HCT116 (cell line): ENCODE measurements around the gene PWP2. TPM values are rescaled to one million over a fixed set of nuclear protein-coding genes. Genes with fewer than 3 reads are reported as not detected.

Source experiments
- ATAC-seq: fragments of 200-7000 bp; cut with Tn5 transposase; 2 replicates; pipeline ENCODE4 v1.9.1; 2020; ENCODE audit warnings: mild to moderate bottlenecking, moderate library complexity
- BruUV-seq: library from RNA; stranded (reverse); fragments of 400-500 nt; replicated peaks from 2 replicates; lab custom pipeline; 2021; lab: Mats Ljungman, UMichigan
- CTCF ChIA-PET: fragments of 300-600 bp; sonication (Branson Sonifier 250); formaldehyde crosslinking; loops from one replicate; lab custom pipeline; 2021; ENCODE audit warnings: antibody characterized with exemption; lab: Charles Lee
- POLR2A ChIA-PET: fragments of 300-600, 350-600 bp; sonication (Branson Sonifier 250); formaldehyde crosslinking; loops from one replicate; lab custom pipeline; 2021; ENCODE audit warnings: antibody characterized with exemption; lab: Charles Lee
- RAD21 ChIA-PET, 2 experiments: fragments of 300-600 bp; sonication (Branson Sonifier 250); formaldehyde crosslinking; loops; one replicate each; lab custom pipeline; 2023; ENCODE audit warnings: low total read pairs in 2 of 2; ENCODE audit not compliant: uncharacterized antibody in 2 of 2, unreplicated experiment in 2 of 2, low non-redundant PET in 1 of 2; lab: Charles Lee
- DNase-seq: peaks from one replicate; pipeline ENCODE4 v3.0.0-alpha.2; 2010; ENCODE audit warnings: low read depth, low spot score
- H2AFZ ChIP-seq: fragments of 200-600 bp; shearing (Covaris generic), sonication (generic); 2 replicates; pipeline ENCODE4 v1.6.1; 2017; ENCODE audit warnings: low read depth, mixed run types, mixed read lengths, antibody characterized with exemption, low read length; ENCODE audit not compliant: poor library complexity, severe bottlenecking
- H3K27ac ChIP-seq: 2 replicates; pipeline ENCODE4 v1.5.1; 2012; ENCODE audit warnings: low read depth, low read length
- H3K27me3 ChIP-seq: fragments of 200-600 bp; sonication (generic); 2 replicates; pipeline ENCODE4 v1.6.1; 2016; ENCODE audit warnings: mixed run types, low read length, mixed read lengths; ENCODE audit not compliant: insufficient read depth
- H3K36me3 ChIP-seq, 2 experiments: fragments of 200-500 bp in 1 of 2; fragments of 200-600 bp in 1 of 2; sonication (Bioruptor generic) in 1 of 2; sonication (generic) in 1 of 2; 2 replicates each; pipeline versions ENCODE4 v1.5.1 to v1.6.1; 2014 to 2016; ENCODE audit warnings: low read length in 2 of 2, inconsistent platforms in 1 of 2, mixed read lengths in 1 of 2, mixed run types in 1 of 2; ENCODE audit not compliant: insufficient read depth in 2 of 2, control insufficient read depth in 1 of 2
- H3K4me1 ChIP-seq, 2 experiments: fragments of 200-600 bp in 1 of 2; sonication (generic) in 1 of 2; 2 replicates each; pipeline versions ENCODE4 v1.5.1 to v1.6.1; 2012 to 2017; ENCODE audit warnings: low read length in 2 of 2, inconsistent platforms in 1 of 2, mild to moderate bottlenecking in 1 of 2, mixed read lengths in 1 of 2, mixed run types in 1 of 2, moderate library complexity in 1 of 2; ENCODE audit not compliant: insufficient read depth in 2 of 2, control insufficient read depth in 1 of 2
- H3K4me2 ChIP-seq: fragments of 200-600 bp; sonication (generic); 2 replicates; pipeline ENCODE4 v1.6.1; 2017; ENCODE audit warnings: mixed run types, low read length, mixed read lengths
- H3K4me3 ChIP-seq, 2 experiments: fragments of 200-600 bp in 1 of 2; sonication (generic) in 1 of 2; replicated peaks in 1 of 2; 2 replicates each; pipeline ENCODE4 v1.5.1; 2011 to 2016; ENCODE audit warnings: low read length in 2 of 2, control low read depth in 1 of 2, low read depth in 1 of 2, mild to moderate bottlenecking in 1 of 2, mixed read lengths in 1 of 2, mixed run types in 1 of 2
- H3K79me2 ChIP-seq: fragments of 200-600 bp; sonication (generic); 2 replicates; pipeline ENCODE4 v1.6.1; 2017; ENCODE audit warnings: mild to moderate bottlenecking, mixed run types, low read length, moderate library complexity, mixed read lengths; ENCODE audit not compliant: insufficient read depth
- H3K9ac ChIP-seq: fragments of 200-600 bp; sonication (generic); 2 replicates; pipeline ENCODE4 v1.6.1; 2016; ENCODE audit warnings: low read length, mixed read lengths
- H3K9me2 ChIP-seq: fragments of 200-600 bp; sonication (generic), shearing (Covaris generic); 2 replicates; pipeline ENCODE4 v1.6.1; 2017; ENCODE audit warnings: mixed run types, mild to moderate bottlenecking, moderate library complexity; ENCODE audit not compliant: insufficient read depth
- H3K9me3 ChIP-seq, 2 experiments: fragments of 200-500 bp in 1 of 2; fragments of 200-600 bp in 1 of 2; sonication (Bioruptor generic) in 1 of 2; sonication (generic) in 1 of 2; 2 replicates each; pipeline ENCODE4 v1.6.1; 2014 to 2017; ENCODE audit warnings: low read length in 2 of 2, mixed read lengths in 2 of 2, inconsistent platforms in 1 of 2, low read depth in 1 of 2, mild to moderate bottlenecking in 1 of 2, mixed run types in 1 of 2, moderate library complexity in 1 of 2; ENCODE audit not compliant: control insufficient read depth in 1 of 2, insufficient read depth in 1 of 2
- H4K20me1 ChIP-seq: fragments of 200-600 bp; sonication (generic), shearing (Covaris generic); 2 replicates; pipeline ENCODE4 v1.6.1; 2017; ENCODE audit warnings: mixed run types, mild to moderate bottlenecking, moderate library complexity; ENCODE audit not compliant: insufficient read depth
- ATF3 ChIP-seq: IDR thresholded peaks from 2 replicates; pipeline ENCODE4 v1.6.1; 2012
- CBX3 ChIP-seq: IDR thresholded peaks from 2 replicates; pipeline ENCODE4 v1.6.1; 2012; ENCODE audit warnings: low read depth
- POLR2A ChIP-seq: IDR thresholded peaks from 2 replicates; pipeline ENCODE4 v1.7.0; 2011; ENCODE audit warnings: borderline replicate concordance; ENCODE audit not compliant: insufficient read depth, insufficient read length; ENCODE audit errors: extremely low read depth
- REST ChIP-seq: IDR thresholded peaks from 2 replicates; pipeline ENCODE4 v1.6.1; 2012; ENCODE audit warnings: low read depth
- SP1 ChIP-seq: IDR thresholded peaks from 2 replicates; pipeline ENCODE4 v1.6.1; 2012; ENCODE audit warnings: low read depth
- YY1 ChIP-seq: IDR thresholded peaks from 2 replicates; pipeline ENCODE4 v1.6.1; 2011; ENCODE audit warnings: low read length, low read depth, moderate library complexity, mild to moderate bottlenecking; ENCODE audit not compliant: insufficient replicate concordance; ENCODE audit errors: extremely low read depth
- ZBTB33 ChIP-seq: IDR thresholded peaks from 2 replicates; pipeline ENCODE4 v1.6.1; 2011; ENCODE audit warnings: mild to moderate bottlenecking, low read length, moderate library complexity; ENCODE audit not compliant: insufficient replicate concordance; ENCODE audit errors: extremely low read depth
- ZFX ChIP-seq: fragments of 450-650 bp; IDR thresholded peaks from 2 replicates; pipeline ENCODE4 v1.6.1; 2017
- intact Hi-C: fragments of 100-400 bp; cut with micrococcal nuclease; formaldehyde crosslinking; loops from 2 replicates; pipeline ENCODE4 v1.10.0; 2022
- total RNA-seq: library from RNA; stranded (reverse); gene quantifications from one replicate; pipeline ENCODE4 v1.2.1, GENCODE V29; 2021; ENCODE audit not compliant: unreplicated experiment

The PWP2 gene
- total RNA-seq, 1 experiment from 2014 or later: 43.1 TPM

GRCh38 chr21:44079846-44080245 is 27.4 kb upstream of the PWP2 start:
- ChIA-PET RAD21 (no interaction called here), CTCF (no interaction called here), POLR2A (no interaction called here)
- Histone ChIP-seq H3K36me3 (peaks cover 34 to 38% of the 10 kb centered on the region in 2 experiments; a peak in 3 of 4 replicates), H4K20me1 (no peaks in the 10 kb centered on the region), H3K9ac (no peak overlapping the region), H3K4me2 (no peak overlapping the region), H3K79me2 (no peaks in the 10 kb centered on the region; the same call in 1 of the 2 replicates), H3K9me3 (no peaks in the 10 kb centered on the region), H3K4me1 (no peaks in the 10 kb centered on the region), H3K27ac (no peak overlapping the region), H3K4me3 (no peak overlapping the region), H3K9me2 (no peaks in the 10 kb centered on the region), H2AFZ (no peak overlapping the region), H3K27me3 (no peaks in the 10 kb centered on the region)
- BruUV-seq: no TSS peak
- intact Hi-C loops: no loop called here
- ATAC-seq (no peak), DNase-seq (no peak)
- TF ChIP-seq POLR2A: no peak
- TF ChIP-seq ATF3: no peak
- no peak for TF ChIP-seq CBX3
- TF ChIP-seq ZBTB33: no peak
- no peak for TF ChIP-seq YY1
- TF ChIP-seq ZFX: no peak
- no peak for TF ChIP-seq SP1
- no peak for TF ChIP-seq REST
